HCT116 (cell line): ENCODE measurements around the gene SYCP2. TPM values are rescaled to one million over a fixed set of nuclear protein-coding genes. Genes with fewer than 3 reads are reported as not detected.

Source experiments
- ATAC-seq: fragments of 200-7000 bp; cut with Tn5 transposase; 2 replicates; pipeline ENCODE4 v1.9.1; 2020; ENCODE audit warnings: mild to moderate bottlenecking, moderate library complexity
- BruUV-seq: library from RNA; stranded (reverse); fragments of 400-500 nt; replicated peaks from 2 replicates; lab custom pipeline; 2021; lab: Mats Ljungman, UMichigan
- CTCF ChIA-PET: fragments of 300-600 bp; sonication (Branson Sonifier 250); formaldehyde crosslinking; loops from one replicate; lab custom pipeline; 2021; ENCODE audit warnings: antibody characterized with exemption; lab: Charles Lee
- POLR2A ChIA-PET: fragments of 300-600, 350-600 bp; sonication (Branson Sonifier 250); formaldehyde crosslinking; loops from one replicate; lab custom pipeline; 2021; ENCODE audit warnings: antibody characterized with exemption; lab: Charles Lee
- RAD21 ChIA-PET, 2 experiments: fragments of 300-600 bp; sonication (Branson Sonifier 250); formaldehyde crosslinking; loops; one replicate each; lab custom pipeline; 2023; ENCODE audit warnings: low total read pairs in 2 of 2; ENCODE audit not compliant: uncharacterized antibody in 2 of 2, unreplicated experiment in 2 of 2, low non-redundant PET in 1 of 2; lab: Charles Lee
- DNase-seq: peaks from one replicate; pipeline ENCODE4 v3.0.0-alpha.2; 2010; ENCODE audit warnings: low read depth, low spot score
- H2AFZ ChIP-seq: fragments of 200-600 bp; shearing (Covaris generic), sonication (generic); 2 replicates; pipeline ENCODE4 v1.6.1; 2017; ENCODE audit warnings: low read depth, mixed run types, mixed read lengths, antibody characterized with exemption, low read length; ENCODE audit not compliant: poor library complexity, severe bottlenecking
- H3K27ac ChIP-seq: 2 replicates; pipeline ENCODE4 v1.5.1; 2012; ENCODE audit warnings: low read depth, low read length
- H3K27me3 ChIP-seq: fragments of 200-600 bp; sonication (generic); 2 replicates; pipeline ENCODE4 v1.6.1; 2016; ENCODE audit warnings: mixed run types, low read length, mixed read lengths; ENCODE audit not compliant: insufficient read depth
- H3K36me3 ChIP-seq, 2 experiments: fragments of 200-500 bp in 1 of 2; fragments of 200-600 bp in 1 of 2; sonication (Bioruptor generic) in 1 of 2; sonication (generic) in 1 of 2; 2 replicates each; pipeline versions ENCODE4 v1.5.1 to v1.6.1; 2014 to 2016; ENCODE audit warnings: low read length in 2 of 2, inconsistent platforms in 1 of 2, mixed read lengths in 1 of 2, mixed run types in 1 of 2; ENCODE audit not compliant: insufficient read depth in 2 of 2, control insufficient read depth in 1 of 2
- H3K4me1 ChIP-seq, 2 experiments: fragments of 200-600 bp in 1 of 2; sonication (generic) in 1 of 2; 2 replicates each; pipeline versions ENCODE4 v1.5.1 to v1.6.1; 2012 to 2017; ENCODE audit warnings: low read length in 2 of 2, inconsistent platforms in 1 of 2, mild to moderate bottlenecking in 1 of 2, mixed read lengths in 1 of 2, mixed run types in 1 of 2, moderate library complexity in 1 of 2; ENCODE audit not compliant: insufficient read depth in 2 of 2, control insufficient read depth in 1 of 2
- H3K4me2 ChIP-seq: fragments of 200-600 bp; sonication (generic); 2 replicates; pipeline ENCODE4 v1.6.1; 2017; ENCODE audit warnings: mixed run types, low read length, mixed read lengths
- H3K4me3 ChIP-seq, 2 experiments: fragments of 200-600 bp in 1 of 2; sonication (generic) in 1 of 2; replicated peaks in 1 of 2; 2 replicates each; pipeline ENCODE4 v1.5.1; 2011 to 2016; ENCODE audit warnings: low read length in 2 of 2, control low read depth in 1 of 2, low read depth in 1 of 2, mild to moderate bottlenecking in 1 of 2, mixed read lengths in 1 of 2, mixed run types in 1 of 2
- H3K79me2 ChIP-seq: fragments of 200-600 bp; sonication (generic); 2 replicates; pipeline ENCODE4 v1.6.1; 2017; ENCODE audit warnings: mild to moderate bottlenecking, mixed run types, low read length, moderate library complexity, mixed read lengths; ENCODE audit not compliant: insufficient read depth
- H3K9ac ChIP-seq: fragments of 200-600 bp; sonication (generic); 2 replicates; pipeline ENCODE4 v1.6.1; 2016; ENCODE audit warnings: low read length, mixed read lengths
- H3K9me2 ChIP-seq: fragments of 200-600 bp; sonication (generic), shearing (Covaris generic); 2 replicates; pipeline ENCODE4 v1.6.1; 2017; ENCODE audit warnings: mixed run types, mild to moderate bottlenecking, moderate library complexity; ENCODE audit not compliant: insufficient read depth
- H3K9me3 ChIP-seq, 2 experiments: fragments of 200-500 bp in 1 of 2; fragments of 200-600 bp in 1 of 2; sonication (Bioruptor generic) in 1 of 2; sonication (generic) in 1 of 2; 2 replicates each; pipeline ENCODE4 v1.6.1; 2014 to 2017; ENCODE audit warnings: low read length in 2 of 2, mixed read lengths in 2 of 2, inconsistent platforms in 1 of 2, low read depth in 1 of 2, mild to moderate bottlenecking in 1 of 2, mixed run types in 1 of 2, moderate library complexity in 1 of 2; ENCODE audit not compliant: control insufficient read depth in 1 of 2, insufficient read depth in 1 of 2
- H4K20me1 ChIP-seq: fragments of 200-600 bp; sonication (generic), shearing (Covaris generic); 2 replicates; pipeline ENCODE4 v1.6.1; 2017; ENCODE audit warnings: mixed run types, mild to moderate bottlenecking, moderate library complexity; ENCODE audit not compliant: insufficient read depth
- CEBPB ChIP-seq: IDR thresholded peaks from 2 replicates; pipeline ENCODE4 v1.6.1; 2012; ENCODE audit warnings: low read depth
- EGR1 ChIP-seq: IDR thresholded peaks from 2 replicates; pipeline ENCODE4 v1.6.1; 2012; ENCODE audit warnings: low read depth
- ELF1 ChIP-seq: IDR thresholded peaks from 2 replicates; pipeline ENCODE4 v1.6.1; 2012; ENCODE audit warnings: low read depth, borderline replicate concordance
- EZH2 ChIP-seq: fragments of 200-600 bp; sonication (generic); IDR thresholded peaks from 2 replicates; pipeline ENCODE4 v1.6.1; 2017; ENCODE audit warnings: antibody characterized with exemption, mixed run types
- EZH2phosphoT487 ChIP-seq: fragments of 200-600 bp; IDR thresholded peaks from 2 replicates; pipeline ENCODE4 v1.6.1; 2018; ENCODE audit warnings: antibody characterized with exemption, borderline replicate concordance
- FOSL1 ChIP-seq: IDR thresholded peaks from 2 replicates; pipeline ENCODE4 v1.6.1; 2012; ENCODE audit warnings: low read depth
- RAD21 ChIP-seq: IDR thresholded peaks from 2 replicates; pipeline ENCODE4 v1.6.1; 2012; ENCODE audit warnings: low read depth, mild to moderate bottlenecking
- SP1 ChIP-seq: IDR thresholded peaks from 2 replicates; pipeline ENCODE4 v1.6.1; 2012; ENCODE audit warnings: low read depth
- SRF ChIP-seq: IDR thresholded peaks from 2 replicates; pipeline ENCODE4 v1.6.1; 2012; ENCODE audit warnings: low read depth
- TCF7L2 ChIP-seq: IDR thresholded peaks from 2 replicates; pipeline ENCODE4 v1.7.0; 2011; ENCODE audit warnings: borderline replicate concordance, inconsistent platforms; ENCODE audit not compliant: insufficient read depth, insufficient read length; ENCODE audit errors: extremely low read depth
- YY1 ChIP-seq: IDR thresholded peaks from 2 replicates; pipeline ENCODE4 v1.6.1; 2011; ENCODE audit warnings: low read length, low read depth, moderate library complexity, mild to moderate bottlenecking; ENCODE audit not compliant: insufficient replicate concordance; ENCODE audit errors: extremely low read depth
- ZNF274 ChIP-seq: fragments of 200-500 bp; sonication (Bioruptor generic); IDR thresholded peaks from 2 replicates; pipeline ENCODE4 v1.6.1; 2014; ENCODE audit warnings: mild to moderate bottlenecking, low read depth, low read length, inconsistent platforms
- intact Hi-C: fragments of 100-400 bp; cut with micrococcal nuclease; formaldehyde crosslinking; loops from 2 replicates; pipeline ENCODE4 v1.10.0; 2022
- total RNA-seq: library from RNA; stranded (reverse); gene quantifications from one replicate; pipeline ENCODE4 v1.2.1, GENCODE V29; 2021; ENCODE audit not compliant: unreplicated experiment
- TF ChIP-seq, protein P1 (sequence below): IDR thresholded peaks from 2 replicates; pipeline ENCODE4 v1.6.1; 2012
- TF ChIP-seq, protein P2 (sequence below): IDR thresholded peaks from 2 replicates; pipeline ENCODE4 v1.6.1; 2011; ENCODE audit warnings: mild to moderate bottlenecking, low read length, moderate library complexity; ENCODE audit not compliant: insufficient replicate concordance; ENCODE audit errors: extremely low read depth
- TF ChIP-seq, protein P3 (sequence below), 3 experiments: fragments of 200-600 bp in 1 of 3; sonication (generic) in 1 of 3; IDR thresholded peaks in 2 of 3; conservative IDR thresholded peaks in 1 of 3; 2 replicates each; pipeline ENCODE4 v1.5.1; 2012 to 2017; ENCODE audit warnings: low read depth in 2 of 3, low read length in 2 of 3, antibody characterized with exemption in 1 of 3, borderline replicate concordance in 1 of 3, control low read depth in 1 of 3, mild to moderate bottlenecking in 1 of 3, mixed read lengths in 1 of 3, mixed run types in 1 of 3, moderate library complexity in 1 of 3; ENCODE audit not compliant: insufficient read depth in 1 of 3

Gene SYCP2
- total RNA-seq, 1 experiment from 2014 or later: 0.59 TPM

DNA sequence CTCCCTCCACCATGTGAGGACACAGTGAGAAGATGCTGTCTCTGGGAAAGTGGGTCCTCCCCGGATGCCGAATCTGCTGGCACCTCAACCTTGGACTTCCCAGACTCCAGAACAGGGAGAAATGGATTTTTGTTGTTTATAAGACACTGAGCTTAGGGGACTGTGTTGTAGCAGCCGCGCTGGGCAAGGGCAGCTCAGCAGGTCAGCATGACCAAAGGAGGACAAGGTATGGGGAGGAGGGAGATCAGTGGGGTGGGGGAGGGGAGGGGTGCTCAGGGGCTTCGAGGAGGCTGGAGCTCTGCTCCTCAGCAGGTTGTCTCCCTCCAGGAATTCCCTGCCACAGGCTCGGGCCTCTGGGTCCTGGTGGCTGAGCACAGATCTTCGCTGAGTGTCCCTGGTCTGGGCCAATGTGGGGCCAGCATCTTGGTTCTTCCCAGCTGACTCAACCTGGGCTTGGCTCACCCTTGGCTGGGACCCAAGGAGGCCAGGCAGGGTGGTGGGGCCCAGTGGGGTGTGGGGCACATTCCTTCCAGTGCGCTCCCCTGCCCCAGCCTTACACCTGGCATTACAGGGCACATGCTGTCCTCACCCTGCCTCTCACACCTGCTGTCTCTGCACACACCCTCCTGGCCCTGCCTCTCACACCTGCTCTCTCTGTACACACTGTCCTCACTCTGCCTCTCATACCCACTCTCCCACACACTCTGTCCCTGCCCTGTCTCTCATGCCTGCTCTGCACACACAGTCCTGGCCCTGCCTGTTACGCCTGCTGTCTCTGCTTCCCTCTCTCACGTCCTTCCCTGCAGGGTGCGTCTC is 107.3 kb downstream of the SYCP2 start:
- no peak overlapping the region for H2AFZ ChIP-seq
- no peak overlapping the region for H3K4me3 ChIP-seq
- BruUV-seq: no TSS peak
- no peaks in the 10 kb centered on the region; a peak in 1 of 4 replicates for H3K4me1 ChIP-seq
- peak; percentile 42; the same call in 1 of the 2 replicates for ATAC-seq
- no peak for DNase-seq
- H3K9ac ChIP-seq: no peak overlapping the region
- ChIA-PET POLR2A (no interaction called here), RAD21 (no interaction called here), CTCF (no interaction called here)
- no peaks in the 10 kb centered on the region for H3K9me2 ChIP-seq
- TF ChIP-seq EZH2phosphoT487 (no peak), RAD21 (no peak), SP1 (no peak), EZH2 (no peak), ELF1 (no peak), TCF7L2 (no peak), EGR1 (no peak), YY1 (no peak)
- TF ChIP-seq, protein P1, sequence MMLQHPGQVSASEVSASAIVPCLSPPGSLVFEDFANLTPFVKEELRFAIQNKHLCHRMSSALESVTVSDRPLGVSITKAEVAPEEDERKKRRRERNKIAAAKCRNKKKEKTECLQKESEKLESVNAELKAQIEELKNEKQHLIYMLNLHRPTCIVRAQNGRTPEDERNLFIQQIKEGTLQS: no peak
- H3K4me2 ChIP-seq: no peak overlapping the region
- no peak overlapping the region for H3K27ac ChIP-seq
- no peaks in the 10 kb centered on the region for H4K20me1 ChIP-seq
- H3K27me3 ChIP-seq: peaks cover 12% of the 10 kb centered on the region; the same call in 1 of the 2 replicates
- no peaks in the 10 kb centered on the region for H3K9me3 ChIP-seq
- no peaks in the 10 kb centered on the region for H3K36me3 ChIP-seq
- H3K79me2 ChIP-seq: no peaks in the 10 kb centered on the region
- intact Hi-C loops: no loop called here

DNA sequence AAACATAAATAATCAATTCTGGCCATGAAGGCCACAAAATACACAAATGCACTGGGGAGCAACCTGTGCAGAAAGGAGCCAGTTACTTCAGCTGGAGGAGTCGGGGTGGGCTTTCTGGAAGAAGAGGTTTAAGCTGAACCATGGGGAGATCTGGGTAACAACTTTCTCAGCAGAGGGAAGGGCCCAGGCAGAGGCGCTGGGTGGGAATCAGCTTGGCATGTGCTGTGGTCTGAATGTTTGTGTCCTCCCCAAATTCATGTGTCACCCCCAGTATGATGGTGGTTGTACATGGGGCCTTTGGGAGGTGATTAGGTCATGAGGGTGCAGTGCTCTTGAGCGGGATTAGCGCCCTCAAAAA is 107.9 kb downstream of the SYCP2 start:
- ChIA-PET RAD21 (no interaction called here), POLR2A (no interaction called here), CTCF (no interaction called here)
- no peaks in the 10 kb centered on the region for H3K79me2 ChIP-seq
- no peaks in the 10 kb centered on the region for H4K20me1 ChIP-seq
- H3K4me2 ChIP-seq: no peak overlapping the region
- H3K36me3 ChIP-seq: no peaks in the 10 kb centered on the region
- H3K27ac ChIP-seq: no peak overlapping the region
- no peak overlapping the region for H3K4me3 ChIP-seq
- intact Hi-C loops: no loop called here
- no TSS peak for BruUV-seq
- no peak overlapping the region for H2AFZ ChIP-seq
- H3K27me3 ChIP-seq: peaks cover 12% of the 10 kb centered on the region; the same call in 1 of the 2 replicates
- H3K9me3 ChIP-seq: no peaks in the 10 kb centered on the region
- ATAC-seq (no peak), DNase-seq (no peak)
- H3K9ac ChIP-seq: no peak overlapping the region
- no peaks in the 10 kb centered on the region for H3K4me1 ChIP-seq
- H3K9me2 ChIP-seq: no peaks in the 10 kb centered on the region
- no peak for TF ChIP-seq SP1
- TF ChIP-seq EGR1: no peak
- TF ChIP-seq RAD21: no peak
- TF ChIP-seq TCF7L2: no peak
- TF ChIP-seq FOSL1: no peak
- no peak for TF ChIP-seq CEBPB
- TF ChIP-seq, protein P2, sequence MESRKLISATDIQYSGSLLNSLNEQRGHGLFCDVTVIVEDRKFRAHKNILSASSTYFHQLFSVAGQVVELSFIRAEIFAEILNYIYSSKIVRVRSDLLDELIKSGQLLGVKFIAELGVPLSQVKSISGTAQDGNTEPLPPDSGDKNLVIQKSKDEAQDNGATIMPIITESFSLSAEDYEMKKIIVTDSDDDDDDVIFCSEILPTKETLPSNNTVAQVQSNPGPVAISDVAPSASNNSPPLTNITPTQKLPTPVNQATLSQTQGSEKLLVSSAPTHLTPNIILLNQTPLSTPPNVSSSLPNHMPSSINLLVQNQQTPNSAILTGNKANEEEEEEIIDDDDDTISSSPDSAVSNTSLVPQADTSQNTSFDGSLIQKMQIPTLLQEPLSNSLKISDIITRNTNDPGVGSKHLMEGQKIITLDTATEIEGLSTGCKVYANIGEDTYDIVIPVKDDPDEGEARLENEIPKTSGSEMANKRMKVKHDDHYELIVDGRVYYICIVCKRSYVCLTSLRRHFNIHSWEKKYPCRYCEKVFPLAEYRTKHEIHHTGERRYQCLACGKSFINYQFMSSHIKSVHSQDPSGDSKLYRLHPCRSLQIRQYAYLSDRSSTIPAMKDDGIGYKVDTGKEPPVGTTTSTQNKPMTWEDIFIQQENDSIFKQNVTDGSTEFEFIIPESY: no peak
- no peak for TF ChIP-seq ELF1
- no peak for TF ChIP-seq ZNF274
- TF ChIP-seq SRF: no peak
- TF ChIP-seq, protein P3, sequence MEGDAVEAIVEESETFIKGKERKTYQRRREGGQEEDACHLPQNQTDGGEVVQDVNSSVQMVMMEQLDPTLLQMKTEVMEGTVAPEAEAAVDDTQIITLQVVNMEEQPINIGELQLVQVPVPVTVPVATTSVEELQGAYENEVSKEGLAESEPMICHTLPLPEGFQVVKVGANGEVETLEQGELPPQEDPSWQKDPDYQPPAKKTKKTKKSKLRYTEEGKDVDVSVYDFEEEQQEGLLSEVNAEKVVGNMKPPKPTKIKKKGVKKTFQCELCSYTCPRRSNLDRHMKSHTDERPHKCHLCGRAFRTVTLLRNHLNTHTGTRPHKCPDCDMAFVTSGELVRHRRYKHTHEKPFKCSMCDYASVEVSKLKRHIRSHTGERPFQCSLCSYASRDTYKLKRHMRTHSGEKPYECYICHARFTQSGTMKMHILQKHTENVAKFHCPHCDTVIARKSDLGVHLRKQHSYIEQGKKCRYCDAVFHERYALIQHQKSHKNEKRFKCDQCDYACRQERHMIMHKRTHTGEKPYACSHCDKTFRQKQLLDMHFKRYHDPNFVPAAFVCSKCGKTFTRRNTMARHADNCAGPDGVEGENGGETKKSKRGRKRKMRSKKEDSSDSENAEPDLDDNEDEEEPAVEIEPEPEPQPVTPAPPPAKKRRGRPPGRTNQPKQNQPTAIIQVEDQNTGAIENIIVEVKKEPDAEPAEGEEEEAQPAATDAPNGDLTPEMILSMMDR (IDR thresholded peaks at IDR 0.05 in 2 of 3, conservative IDR thresholded peaks at IDR 0.05 in 1 of 3; ENCODE audit: borderline replicate concordance in 1 of 3, insufficient read depth in 1 of 3, low read depth in 2 of 3, low read length in 2 of 3): no peak
- no peak for TF ChIP-seq EZH2phosphoT487
